GM12864 (cell line): ENCODE results near the gene HMGCLL1.

Experiments used
- DNase-seq: peaks from one replicate; pipeline ENCODE4 v3.0.0-alpha.2; 2011; ENCODE audit warnings: low read depth
- H3K4me3 ChIP-seq: 2 replicates; pipeline ENCODE4 v1.5.1; 2011; ENCODE audit warnings: mild to moderate bottlenecking, low read depth, low read length, control low read depth
- CTCF ChIP-seq: IDR thresholded peaks from 2 replicates; pipeline ENCODE4 v1.5.1; 2011; ENCODE audit warnings: low read depth, mild to moderate bottlenecking, moderate library complexity, low read length, control low read depth, inconsistent platforms; ENCODE audit errors: missing control alignments

Gene HMGCLL1

GRCh38 chr6:55541024-55541423 is 38.0 kb downstream of the HMGCLL1 start:
- no peak for TF ChIP-seq CTCF
- no peak overlapping the region for H3K4me3 ChIP-seq
- no peak for DNase-seq

DNA sequence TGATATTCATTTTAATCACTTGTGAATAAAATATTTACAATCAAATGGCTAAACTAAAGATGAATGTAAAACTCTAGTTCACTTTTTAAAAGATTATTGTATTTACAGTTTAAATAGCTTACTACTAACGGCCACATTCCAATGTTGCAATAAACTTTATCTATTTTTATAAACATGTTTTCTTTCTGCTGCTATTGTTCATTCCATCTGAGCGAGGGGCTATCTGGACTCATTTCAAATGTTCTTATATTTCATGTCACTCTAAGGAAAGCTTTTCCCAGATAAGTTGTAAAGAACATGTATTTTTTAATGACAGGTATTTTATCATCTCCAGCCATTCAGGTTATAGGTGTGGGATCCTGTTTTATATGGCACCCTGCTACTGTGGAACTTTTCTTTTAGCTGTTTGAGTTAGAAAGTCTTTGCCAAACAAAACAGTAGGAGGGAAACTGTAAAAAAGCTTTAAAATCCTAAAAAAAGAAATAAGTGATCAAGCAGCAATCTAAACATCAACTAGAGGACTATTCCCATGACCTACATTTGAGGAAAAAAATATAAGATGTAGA is 42.5 kb downstream of the HMGCLL1 start:
- no peak for DNase-seq
- H3K4me3 ChIP-seq = no peak overlapping the region
- TF ChIP-seq CTCF = no peak

GRCh38 chr6:55531496-55531895 is 47.5 kb downstream of the HMGCLL1 start:
- no peak for DNase-seq
- H3K4me3 ChIP-seq = no peak overlapping the region
- no peak for TF ChIP-seq CTCF

DNA sequence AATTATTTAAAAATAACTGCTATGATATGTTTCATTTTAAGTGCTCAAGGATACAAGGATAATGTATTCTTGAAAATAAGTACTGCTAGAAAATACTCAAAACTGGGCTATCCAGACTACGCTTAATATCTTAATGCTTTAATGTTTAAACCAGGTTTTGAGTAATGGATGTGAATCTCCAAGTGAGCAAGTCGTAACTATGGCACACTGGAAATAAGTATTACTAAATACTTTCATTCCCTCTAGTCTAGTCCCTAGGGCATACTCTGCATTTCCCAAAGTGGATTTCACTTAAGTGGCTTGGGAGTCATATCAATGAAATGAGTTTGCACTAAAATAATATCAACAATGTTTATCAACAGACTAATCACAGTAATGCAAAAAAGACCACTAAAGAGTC is 48.1 kb downstream of the HMGCLL1 start:
- no peak for TF ChIP-seq CTCF
- no peak overlapping the region for H3K4me3 ChIP-seq
- no peak for DNase-seq

GRCh38 chr6:55528624-55529023 is 50.4 kb downstream of the HMGCLL1 start:
- peak; percentile 18 for DNase-seq
- no peak overlapping the region for H3K4me3 ChIP-seq
- TF ChIP-seq CTCF = peak; percentile 49

DNA sequence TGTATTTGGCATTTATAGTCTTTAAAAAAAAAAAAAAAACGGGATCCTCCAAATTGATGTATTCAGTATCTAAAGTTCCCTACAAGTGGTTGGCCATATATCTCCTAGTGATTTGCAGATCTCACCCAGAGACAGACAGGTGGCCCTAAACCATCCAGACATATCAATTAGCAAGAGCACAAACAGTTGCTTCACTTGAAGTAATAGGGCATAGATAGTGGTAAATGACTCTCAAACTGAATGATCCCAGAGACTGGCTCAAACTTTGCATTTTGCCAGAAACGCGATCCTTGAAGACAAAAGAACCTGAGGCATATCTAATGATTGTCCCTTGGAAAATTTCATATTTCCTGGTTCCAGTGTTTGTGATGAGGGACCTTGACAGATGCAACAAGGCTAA is 54.6 kb downstream of the HMGCLL1 start:
- no peak for DNase-seq
- no peak for TF ChIP-seq CTCF
- no peak overlapping the region for H3K4me3 ChIP-seq

DNA sequence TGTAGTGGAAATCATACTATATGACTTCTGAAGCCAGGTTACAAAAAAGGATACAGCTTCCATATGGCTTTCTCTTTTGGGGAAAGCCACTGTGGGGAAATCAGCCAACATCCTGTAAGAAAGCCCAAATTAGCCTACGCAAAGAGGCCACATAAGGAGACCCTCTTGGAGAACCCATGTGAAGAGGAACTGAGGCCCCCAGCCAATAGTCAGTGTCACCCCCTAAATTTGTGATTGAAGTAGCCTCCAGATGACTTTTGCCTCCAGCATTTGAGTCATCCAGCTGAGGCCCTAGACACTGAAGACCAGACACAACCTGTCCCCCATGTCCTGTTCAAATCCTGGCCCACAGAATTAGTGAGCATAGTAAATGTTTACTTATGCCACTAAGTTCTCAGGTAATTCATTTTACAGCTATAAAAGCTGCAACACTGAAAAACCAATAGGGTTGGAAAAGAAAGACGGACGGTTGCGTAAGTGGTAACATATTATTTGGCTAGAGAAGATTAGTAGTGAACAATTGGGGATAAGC is 60.4 kb downstream of the HMGCLL1 start:
- no peak for DNase-seq
- TF ChIP-seq CTCF = no peak
- H3K4me3 ChIP-seq = no peak overlapping the region
